ENCODE data around the gene SIGLEC14. TPM values are rescaled to one million over a fixed set of nuclear protein-coding genes. Genes with fewer than 3 reads are reported as not detected.
"Not testable (repeated sequence)": the region's sequence is repeated elsewhere in the genome, so short reads cannot be mapped to it uniquely, and the experiment has no call there.

Gene SIGLEC14
- total RNA-seq, 1 donor from 2014 or later: 2.6 TPM

- ATAC-seq: not testable (repeated sequence)
Observed at GRCh38 chr19:51675911-51676565, 29.4 kb upstream of the SIGLEC14 start.

GRCh38 chr19:51668216-51668615 lies 21.6 kb upstream of the SIGLEC14 start:
- no peak for DNase-seq (ENCODE audit: low spot score)
- no peak for ATAC-seq

More at GRCh38 chr19:51675911-51676565, 29.4 kb upstream of the SIGLEC14 start:
- DNase-seq (ENCODE audit: low spot score): not testable (repeated sequence)

- DNase-seq (ENCODE audit: low spot score): no peak
- ATAC-seq: no peak
Observed at GRCh38 chr19:51664997-51665396, 18.4 kb upstream of the SIGLEC14 start.

- ATAC-seq: no peak
- DNase-seq (ENCODE audit: low spot score): no peak
Observed at GRCh38 chr19:51664131-51664530, 17.5 kb upstream of the SIGLEC14 start.

- no peak for DNase-seq (ENCODE audit: low spot score)
- no peak for ATAC-seq
Observed at GRCh38 chr19:51663650-51664049, 17.0 kb upstream of the SIGLEC14 start.

GRCh38 chr19:51660975-51661600 lies 14.5 kb upstream of the SIGLEC14 start:
- DNase-seq (ENCODE audit: low spot score): no peak
- ATAC-seq: peak; percentile 68

GRCh38 chr19:51654783-51655182 lies 8.2 kb upstream of the SIGLEC14 start:
- ATAC-seq (no peak), DNase-seq (ENCODE audit: low spot score) (no peak)

- ATAC-seq: no peak
- no peak for DNase-seq (ENCODE audit: low spot score)
Observed at GRCh38 chr19:51653162-51653561, 6.5 kb upstream of the SIGLEC14 start.

- peak; percentile 27 for ATAC-seq
- no peak for DNase-seq (ENCODE audit: low spot score)
Observed at GRCh38 chr19:51652266-51652665, 5.6 kb upstream of the SIGLEC14 start.

- DNase-seq (ENCODE audit: low spot score) (no peak), ATAC-seq (peak; percentile 44)
Observed at GRCh38 chr19:51651216-51651846, 4.7 kb upstream of the SIGLEC14 start.

- DNase-seq (ENCODE audit: low spot score) (no peak), ATAC-seq (no peak)
Observed at GRCh38 chr19:51647318-51647717, 693 bp upstream of the SIGLEC14 start.

GRCh38 chr19:51644636-51645271 lies 1.9 kb downstream of the SIGLEC14 start:
- ATAC-seq: no peak

GRCh38 chr19:51641648-51642047 lies 5.0 kb downstream of the SIGLEC14 start:
- DNase-seq (ENCODE audit: low spot score) (no peak), ATAC-seq (no peak)

More at GRCh38 chr19:51644636-51645271, 1.9 kb downstream of the SIGLEC14 start:
- no peak for DNase-seq (ENCODE audit: low spot score)

GRCh38 chr19:51640386-51640785 lies 6.2 kb downstream of the SIGLEC14 start:
- DNase-seq (ENCODE audit: low spot score): no peak
- no peak for ATAC-seq

- DNase-seq (ENCODE audit: low spot score): no peak
- ATAC-seq: no peak
Observed at GRCh38 chr19:51639916-51640315, 6.7 kb downstream of the SIGLEC14 start.

GRCh38 chr19:51637362-51637978 lies 9.2 kb downstream of the SIGLEC14 start:
- DNase-seq (ENCODE audit: low spot score): no peak
- ATAC-seq: no peak

- ATAC-seq (no peak), DNase-seq (ENCODE audit: low spot score) (no peak)
Observed at GRCh38 chr19:51632126-51632525, 14.5 kb downstream of the SIGLEC14 start.

- not testable (repeated sequence) for DNase-seq (ENCODE audit: low spot score)
- ATAC-seq: peak; percentile 52
Observed at GRCh38 chr19:51630315-51630714, 16.3 kb downstream of the SIGLEC14 start, which contains the start of gene SIGLEC5. Gene SIGLEC5, minus strand, starts transcription at chr19:51630401. Its CDS starts 66 bp downstream, at chr19:51630335.

GRCh38 chr19:51628153-51628939 lies 18.3 kb downstream of the SIGLEC14 start:
- DNase-seq (ENCODE audit: low spot score) (no peak), ATAC-seq (no peak)

GRCh38 chr19:51627491-51628138 lies 19.0 kb downstream of the SIGLEC14 start:
- ATAC-seq: no peak
- no peak for DNase-seq (ENCODE audit: low spot score)

Data from left lobe of liver (tissue), 2 donors.